Muscle of back (tissue), 11 donors: ENCODE measurements around the gene XPO4. TPM values are rescaled to one million over a fixed set of nuclear protein-coding genes. Genes with fewer than 3 reads are reported as not detected.
A peak's percentile ranks its signal among the peaks of the same experiment; 100 is the strongest.

Source experiments
- DNase-seq, 3 donors: peaks; one replicate each; pipeline versions ENCODE4 v3.0.0 to v3.0.0-alpha.2; 2013
- polyA plus RNA-seq, 10 donors: library from polyadenylated mRNA; unstranded; fragments of 120-200 nt; gene quantifications; one replicate each; pipeline ENCODE4 v1.2.1, GENCODE V29; 2013; ENCODE audit not compliant: insufficient read length in 10 of 10

The XPO4 gene
- polyA plus RNA-seq, 10 donors = 18.9 to 40.3 (median 29.4) TPM

GRCh38 chr13:20728579-20729311 is 173.8 kb downstream of the XPO4 start:
- peak in 2 of 3 donors; percentile 81 to 90 for DNase-seq

GRCh38 chr13:20727856-20728255 is 174.7 kb downstream of the XPO4 start:
- DNase-seq = no peak

Other genes with a start within 250 kb of the XPO4 start
- gene IL17D, start 199.0 kb downstream of the XPO4 start, polyA plus RNA-seq = 10 to 100 TPM; 21.9 to 47.8 (median 34.8) TPM
- 10 to 100 TPM; 10.5 to 14.6 (median 12.4) TPM for gene EEF1AKMT1, start 128.8 kb downstream of the XPO4 start, polyA plus RNA-seq
- gene LATS2, start 158.8 kb upstream of the XPO4 start, polyA plus RNA-seq = 10 to 100 TPM; 15.3 to 23.1 (median 19.2) TPM
- 100 to 1,000 TPM; 178 to 221 (median 192) TPM for gene SAP18, start 237.4 kb upstream of the XPO4 start, polyA plus RNA-seq